HPDE6-E6E7 (cell line): ENCODE measurements around the gene FCGBP.
A peak's percentile ranks its signal among the peaks of the same experiment; 100 is the strongest.
"Not testable (repeated sequence)": the region's sequence is repeated elsewhere in the genome, so short reads cannot be mapped to it uniquely, and the experiment has no call there.

Source experiments
- DNase-seq: peaks from one replicate; pipeline ENCODE4 v3.0.0; 2011; ENCODE audit warnings: missing footprints; ENCODE audit errors: extremely low spot score

Gene FCGBP

GRCh38 chr19:39917561-39918182 is 16.8 kb downstream of the FCGBP start:
- DNase-seq = no peak

GRCh38 chr19:39916851-39917396 is 17.5 kb downstream of the FCGBP start:
- DNase-seq = no peak

- DNase-seq = no peak
Observed at GRCh38 chr19:39916236-39916635, 18.2 kb downstream of the FCGBP start.

GRCh38 chr19:39915848-39916215 is 18.6 kb downstream of the FCGBP start:
- no peak for DNase-seq

GRCh38 chr19:39915101-39915847 is 19.2 kb downstream of the FCGBP start:
- DNase-seq = no peak

GRCh38 chr19:39913682-39914333 is 20.6 kb downstream of the FCGBP start:
- no peak for DNase-seq

GRCh38 chr19:39908803-39909202 is 25.6 kb downstream of the FCGBP start:
- no peak for DNase-seq

- no peak for DNase-seq
Observed at GRCh38 chr19:39906820-39907611, 27.4 kb downstream of the FCGBP start.

- no peak for DNase-seq
Observed at GRCh38 chr19:39906283-39906682, 28.2 kb downstream of the FCGBP start.

- not testable (repeated sequence) for DNase-seq
Observed at GRCh38 chr19:39903486-39904091, 30.8 kb downstream of the FCGBP start.

GRCh38 chr19:39902326-39902725 is 32.1 kb downstream of the FCGBP start:
- DNase-seq = not testable (repeated sequence)

GRCh38 chr19:39901681-39902080 is 32.8 kb downstream of the FCGBP start:
- DNase-seq = not testable (repeated sequence)

- DNase-seq = not testable (repeated sequence)
Observed at GRCh38 chr19:39898858-39899257, 35.6 kb downstream of the FCGBP start.

- peak; percentile 26 for DNase-seq
Observed at GRCh38 chr19:39897511-39898245, 36.8 kb downstream of the FCGBP start.

GRCh38 chr19:39895096-39895495 is 39.3 kb downstream of the FCGBP start:
- DNase-seq = not testable (repeated sequence)

- DNase-seq = not testable (repeated sequence)
Observed at GRCh38 chr19:39894236-39894606, 40.2 kb downstream of the FCGBP start.

- DNase-seq = not testable (repeated sequence)
Observed at GRCh38 chr19:39893366-39894235, 40.8 kb downstream of the FCGBP start.

GRCh38 chr19:39892506-39892902 is 41.9 kb downstream of the FCGBP start:
- DNase-seq = not testable (repeated sequence)

GRCh38 chr19:39891660-39892505 is 42.6 kb downstream of the FCGBP start:
- not testable (repeated sequence) for DNase-seq
